ENCODE results near the gene MYO1B. TPM values are rescaled to one million over a fixed set of nuclear protein-coding genes. Genes with fewer than 3 reads are reported as not detected.
A peak's percentile ranks its signal among the peaks of the same experiment; 100 is the strongest.

The MYO1B gene
- total RNA-seq, 1 experiment from 2014 or later: 80.3 TPM

DNA sequence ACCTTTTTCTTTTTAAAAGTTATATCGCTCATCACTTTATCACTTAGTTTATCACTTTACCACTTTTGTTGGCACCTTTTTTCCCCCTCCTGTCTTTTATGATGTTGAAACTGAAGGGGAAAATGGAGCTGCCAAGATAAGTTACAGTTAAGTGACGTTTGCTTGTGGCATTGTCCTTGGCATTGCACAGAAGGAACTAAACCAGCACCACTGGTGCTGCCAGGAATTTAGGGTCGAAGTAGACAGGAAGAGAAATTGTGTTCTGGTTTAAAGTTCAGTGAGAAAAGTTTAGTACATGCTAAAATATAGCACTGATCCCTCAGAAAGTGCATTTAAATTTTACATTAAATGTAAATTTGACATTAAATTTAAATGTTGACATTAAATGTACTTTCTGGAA lies 49.9 kb downstream of the MYO1B start:
- H3K9me3 ChIP-seq: no peaks in the 10 kb centered on the region
- Mint-ChIP-seq H3K9me3 (ENCODE audit: unreplicated experiment) (no peaks in the 10 kb centered on the region), H3K4me3 (ENCODE audit: unreplicated experiment) (no peak overlapping the region), H3K4me1 (ENCODE audit: low read depth, unreplicated experiment) (peaks cover 25% of the 10 kb centered on the region), H3K27ac (ENCODE audit: unreplicated experiment) (no peak overlapping the region), H3K27me3 (ENCODE audit: insufficient read depth, unreplicated experiment) (no peaks in the 10 kb centered on the region), H3K36me3 (ENCODE audit: insufficient read depth, unreplicated experiment) (peaks cover 17% of the 10 kb centered on the region)
- no peak overlapping the region for H3K4me3 ChIP-seq (ENCODE audit: low read depth, low read length)
- intact Hi-C loops (cut with micrococcal nuclease; ENCODE audit: unreplicated experiment): no loop called here
- H3K27me3 ChIP-seq (replicated peaks; ENCODE audit: control insufficient read depth, insufficient read depth, low read length): no peaks in the 10 kb centered on the region
- no TSS peak for BruUV-seq (replicated peaks)
- ChIA-PET POLR2A (no interaction called here), CTCF (no interaction called here)
- peaks cover 28% of the 10 kb centered on the region for H3K4me1 ChIP-seq
- H3K36me3 ChIP-seq (ENCODE audit: control insufficient read depth, insufficient read depth, low read length): no peaks in the 10 kb centered on the region
- DNase-seq: no peak
- TF ChIP-seq, protein P1, sequence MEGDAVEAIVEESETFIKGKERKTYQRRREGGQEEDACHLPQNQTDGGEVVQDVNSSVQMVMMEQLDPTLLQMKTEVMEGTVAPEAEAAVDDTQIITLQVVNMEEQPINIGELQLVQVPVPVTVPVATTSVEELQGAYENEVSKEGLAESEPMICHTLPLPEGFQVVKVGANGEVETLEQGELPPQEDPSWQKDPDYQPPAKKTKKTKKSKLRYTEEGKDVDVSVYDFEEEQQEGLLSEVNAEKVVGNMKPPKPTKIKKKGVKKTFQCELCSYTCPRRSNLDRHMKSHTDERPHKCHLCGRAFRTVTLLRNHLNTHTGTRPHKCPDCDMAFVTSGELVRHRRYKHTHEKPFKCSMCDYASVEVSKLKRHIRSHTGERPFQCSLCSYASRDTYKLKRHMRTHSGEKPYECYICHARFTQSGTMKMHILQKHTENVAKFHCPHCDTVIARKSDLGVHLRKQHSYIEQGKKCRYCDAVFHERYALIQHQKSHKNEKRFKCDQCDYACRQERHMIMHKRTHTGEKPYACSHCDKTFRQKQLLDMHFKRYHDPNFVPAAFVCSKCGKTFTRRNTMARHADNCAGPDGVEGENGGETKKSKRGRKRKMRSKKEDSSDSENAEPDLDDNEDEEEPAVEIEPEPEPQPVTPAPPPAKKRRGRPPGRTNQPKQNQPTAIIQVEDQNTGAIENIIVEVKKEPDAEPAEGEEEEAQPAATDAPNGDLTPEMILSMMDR (IDR thresholded peaks at IDR 0.05; ENCODE audit: insufficient read depth in 1 of 2, low read depth in 1 of 2, low read length in 1 of 2, severe bottlenecking in 1 of 2, unreplicated experiment in 1 of 2): no peak

DNA sequence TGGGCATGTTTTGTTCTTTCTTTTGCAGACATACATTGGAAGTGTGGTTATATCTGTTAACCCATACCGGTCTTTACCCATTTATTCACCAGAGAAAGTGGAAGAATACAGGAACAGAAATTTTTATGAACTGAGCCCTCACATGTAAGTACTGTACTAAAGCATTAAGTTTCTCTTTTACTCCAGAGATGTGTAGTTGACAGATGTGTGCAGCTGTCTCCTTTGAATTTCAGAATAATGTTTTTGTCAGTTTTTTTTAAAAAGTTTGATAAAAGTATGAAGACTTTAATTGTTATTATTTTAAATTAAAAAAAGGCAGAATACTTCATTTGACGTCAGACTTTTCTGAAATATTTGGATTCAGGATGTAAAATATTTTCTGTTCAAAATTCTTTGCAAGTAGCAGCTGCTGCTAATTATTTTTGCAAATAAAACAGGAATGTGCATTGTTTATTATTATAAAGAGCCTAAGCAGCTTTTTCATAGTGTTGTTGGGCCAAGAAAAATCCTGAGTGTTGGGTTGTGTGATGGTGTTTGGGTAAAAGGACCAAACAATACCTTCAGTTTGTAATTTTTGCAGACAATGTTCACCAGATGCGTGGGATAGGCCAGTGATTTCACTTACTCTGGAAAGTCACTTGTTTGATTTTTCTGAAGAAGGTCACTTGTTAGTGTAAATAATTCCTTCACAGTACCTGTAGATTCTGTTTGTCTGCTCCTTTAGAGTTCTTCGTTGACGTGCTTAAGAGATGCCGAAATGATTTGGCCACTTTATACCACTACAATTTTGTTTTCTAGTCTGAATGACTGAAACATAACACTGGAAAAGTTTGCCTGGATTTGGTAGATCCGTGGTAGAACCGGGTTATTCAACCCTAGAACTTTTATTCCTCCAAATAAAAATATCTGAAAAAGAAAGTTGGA lies 51.1 kb downstream of the MYO1B start:
- no peak overlapping the region for H3K4me3 Mint-ChIP-seq (ENCODE audit: unreplicated experiment)
- intact Hi-C loops (cut with micrococcal nuclease; ENCODE audit: unreplicated experiment): no loop called here
- peaks cover 21% of the 10 kb centered on the region for H3K4me1 Mint-ChIP-seq (ENCODE audit: low read depth, unreplicated experiment)
- H3K9me3 Mint-ChIP-seq (ENCODE audit: unreplicated experiment): no peaks in the 10 kb centered on the region
- peaks cover 17% of the 10 kb centered on the region for H3K36me3 Mint-ChIP-seq (ENCODE audit: insufficient read depth, unreplicated experiment)
- Histone ChIP-seq H3K36me3 (ENCODE audit: control insufficient read depth, insufficient read depth, low read length) (no peaks in the 10 kb centered on the region), H3K27me3 (replicated peaks; ENCODE audit: control insufficient read depth, insufficient read depth, low read length) (no peaks in the 10 kb centered on the region), H3K9me3 (no peaks in the 10 kb centered on the region), H3K4me1 (peaks cover 20% of the 10 kb centered on the region), H3K4me3 (ENCODE audit: low read depth, low read length) (no peak overlapping the region)
- no peak for DNase-seq
- no TSS peak for BruUV-seq (replicated peaks)
- ChIA-PET CTCF (no interaction called here), POLR2A (no interaction called here)
- TF ChIP-seq, protein P1 (IDR thresholded peaks at IDR 0.05; ENCODE audit: insufficient read depth in 1 of 2, low read depth in 1 of 2, low read length in 1 of 2, severe bottlenecking in 1 of 2, unreplicated experiment in 1 of 2): no peak
- H3K27ac Mint-ChIP-seq (ENCODE audit: unreplicated experiment): no peak overlapping the region
- H3K27me3 Mint-ChIP-seq (ENCODE audit: insufficient read depth, unreplicated experiment): no peaks in the 10 kb centered on the region

DNA sequence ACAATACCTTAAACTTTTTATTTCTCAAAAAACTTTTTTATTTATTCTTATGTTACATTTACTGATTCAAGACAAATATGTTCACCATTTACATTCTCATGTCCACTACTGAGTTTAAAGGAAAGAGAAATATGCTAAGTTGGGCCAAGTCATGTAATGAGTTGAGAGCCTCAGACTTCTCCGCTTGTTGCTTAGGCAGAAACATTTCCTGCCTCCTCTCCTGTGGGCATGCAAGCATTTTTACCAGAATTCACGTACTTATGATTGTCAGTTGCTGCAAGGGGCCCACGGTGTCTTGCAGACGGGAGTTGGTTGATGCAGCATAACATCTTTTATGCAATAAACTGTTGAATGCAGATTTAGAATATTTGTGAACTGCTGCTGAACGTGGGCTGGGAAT lies 51.8 kb downstream of the MYO1B start:
- Mint-ChIP-seq H3K27ac (ENCODE audit: unreplicated experiment) (no peak overlapping the region), H3K27me3 (ENCODE audit: insufficient read depth, unreplicated experiment) (no peaks in the 10 kb centered on the region), H3K36me3 (ENCODE audit: insufficient read depth, unreplicated experiment) (peaks cover 22% of the 10 kb centered on the region), H3K9me3 (ENCODE audit: unreplicated experiment) (no peaks in the 10 kb centered on the region), H3K4me1 (ENCODE audit: low read depth, unreplicated experiment) (peaks cover 18% of the 10 kb centered on the region), H3K4me3 (ENCODE audit: unreplicated experiment) (no peak overlapping the region)
- Histone ChIP-seq H3K36me3 (ENCODE audit: control insufficient read depth, insufficient read depth, low read length) (no peaks in the 10 kb centered on the region), H3K4me3 (ENCODE audit: low read depth, low read length) (no peak overlapping the region), H3K4me1 (peaks cover 15% of the 10 kb centered on the region), H3K27me3 (replicated peaks; ENCODE audit: control insufficient read depth, insufficient read depth, low read length) (no peaks in the 10 kb centered on the region), H3K9me3 (no peaks in the 10 kb centered on the region)
- intact Hi-C loops (cut with micrococcal nuclease; ENCODE audit: unreplicated experiment): no loop called here
- POLR2A ChIA-PET: no interaction called here
- CTCF ChIA-PET: no interaction called here
- DNase-seq: no peak
- BruUV-seq (replicated peaks): TSS peak; percentile 6
- TF ChIP-seq, protein P1 (IDR thresholded peaks at IDR 0.05; ENCODE audit: insufficient read depth in 1 of 2, low read depth in 1 of 2, low read length in 1 of 2, severe bottlenecking in 1 of 2, unreplicated experiment in 1 of 2): no peak
